Left kidney (tissue), 2 donors: ENCODE results near the gene CCDC142. TPM values are rescaled to one million over a fixed set of nuclear protein-coding genes. Genes with fewer than 3 reads are reported as not detected.
"Not testable (repeated sequence)": the region's sequence is repeated elsewhere in the genome, so short reads cannot be mapped to it uniquely, and the experiment has no call there.

Experiments
- DNase-seq: peaks from one replicate; pipeline ENCODE4 v3.0.0-alpha.2; 2013
- polyA plus RNA-seq: library from polyadenylated mRNA; unstranded; fragments of 120-200 nt; gene quantifications from one replicate; pipeline ENCODE4 v1.2.1, GENCODE V29; 2013; ENCODE audit not compliant: insufficient read length

Gene CCDC142
- polyA plus RNA-seq, 1 donor: 15.8 TPM

DNA sequence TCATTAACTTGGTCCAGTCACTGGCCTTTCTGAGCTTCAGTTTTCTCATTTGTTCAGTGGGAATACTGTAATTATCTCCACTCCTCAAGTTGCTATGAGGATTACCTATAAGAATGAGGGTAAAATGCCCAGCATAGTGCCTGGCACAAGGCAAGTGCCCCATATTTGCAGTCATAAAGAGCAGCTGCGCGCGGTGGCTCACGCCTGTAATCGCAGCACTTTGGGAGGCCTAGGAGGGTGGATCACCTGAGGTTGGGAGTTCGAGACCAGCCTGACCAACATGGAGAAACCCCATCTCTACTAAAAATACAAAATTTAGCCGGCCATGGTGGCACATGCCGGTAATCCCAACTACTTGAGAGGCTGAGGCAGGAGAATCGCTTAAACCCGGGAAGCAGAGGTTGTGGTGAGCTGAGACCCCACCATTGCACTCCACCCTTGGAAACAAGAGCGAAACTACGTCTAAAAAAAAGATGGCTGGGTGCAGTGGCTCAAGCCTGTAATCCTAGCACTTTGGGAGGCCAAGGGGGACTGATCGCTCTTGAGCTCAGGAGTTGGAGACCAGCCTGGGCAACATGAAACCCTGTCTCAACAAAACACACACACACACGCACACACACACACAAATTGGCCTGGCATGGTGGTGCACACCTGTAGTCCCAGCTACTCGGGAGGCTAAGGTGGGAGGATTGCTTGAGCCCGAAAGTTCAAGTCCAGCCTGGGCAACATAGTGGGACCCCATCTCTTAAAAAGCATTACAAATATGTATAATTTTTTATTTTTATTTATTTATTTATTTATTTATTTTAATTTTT lies 40.1 kb downstream of the CCDC142 start:
- DNase-seq: not testable (repeated sequence)

DNA sequence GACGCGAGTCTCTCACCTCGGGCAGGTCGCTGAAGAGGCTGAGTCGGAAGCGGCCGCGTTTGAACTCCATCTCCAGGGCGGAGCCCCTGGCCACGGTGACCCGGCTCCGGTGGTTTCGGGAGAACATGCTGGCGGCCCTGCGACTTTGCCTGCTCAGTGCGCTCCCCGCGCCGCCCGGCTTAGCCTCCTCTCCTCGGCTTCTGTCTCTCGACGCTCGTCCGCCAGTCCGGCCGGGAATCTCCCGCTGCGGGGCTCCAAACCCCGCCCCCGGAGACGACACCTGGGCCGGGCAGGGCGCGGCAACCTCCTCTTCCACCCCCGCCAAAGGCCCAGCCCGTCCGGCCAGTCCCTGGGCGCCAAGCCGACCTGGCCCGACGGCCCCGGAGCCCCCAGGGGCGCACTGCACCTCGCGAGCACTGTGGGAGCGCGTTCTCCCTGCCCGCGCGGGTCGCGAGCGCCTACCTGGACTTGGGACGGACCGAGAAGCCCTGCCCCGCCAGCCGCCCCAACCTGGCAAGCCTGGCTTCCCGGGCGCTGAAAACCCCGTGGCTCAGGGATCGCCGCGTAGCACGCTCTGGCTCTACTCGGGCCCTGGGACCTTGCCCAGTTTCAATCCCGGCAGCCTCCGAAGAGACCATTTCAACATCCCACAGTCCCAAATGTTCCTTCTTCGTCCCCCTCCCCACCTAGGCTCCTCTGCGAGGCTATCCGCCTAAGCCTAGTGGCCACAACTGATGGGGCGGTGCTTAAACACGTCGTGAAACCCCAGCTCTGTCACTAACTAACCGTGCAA lies 40.9 kb downstream of the CCDC142 start, which contains the start of gene RTKN:
RTKN (minus strand) TSS at position 248 of the 793 bp plus-strand sequence; CDS start at position 127, 121 bp downstream.
- DNase-seq: peak; percentile 53

DNA sequence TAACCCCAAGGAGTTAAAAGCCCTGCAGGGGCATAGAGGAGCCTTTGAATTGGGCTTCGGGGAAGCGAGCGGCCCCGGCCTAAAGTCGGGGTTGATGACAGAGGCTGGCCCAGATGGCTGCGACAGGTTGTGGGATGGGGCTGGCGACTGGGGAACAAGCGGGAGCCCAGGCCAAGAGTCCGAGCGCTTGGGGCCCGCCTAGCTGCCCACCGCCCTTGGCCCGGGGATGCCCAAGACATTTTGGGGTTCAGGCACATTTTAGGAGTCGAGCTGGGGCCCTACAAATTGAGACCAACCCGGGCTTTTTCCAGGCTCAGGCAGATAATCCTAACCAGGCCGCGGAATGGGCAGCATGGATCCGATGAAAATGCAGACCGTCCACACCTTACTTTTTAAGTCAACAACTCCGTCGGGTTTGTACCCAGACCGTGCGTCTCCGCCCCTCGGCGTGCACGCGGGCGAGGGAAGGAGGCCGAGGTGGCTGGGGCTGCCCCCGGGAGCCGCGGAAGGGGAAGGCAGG lies 41.6 kb downstream of the CCDC142 start:
- no peak for DNase-seq

DNA sequence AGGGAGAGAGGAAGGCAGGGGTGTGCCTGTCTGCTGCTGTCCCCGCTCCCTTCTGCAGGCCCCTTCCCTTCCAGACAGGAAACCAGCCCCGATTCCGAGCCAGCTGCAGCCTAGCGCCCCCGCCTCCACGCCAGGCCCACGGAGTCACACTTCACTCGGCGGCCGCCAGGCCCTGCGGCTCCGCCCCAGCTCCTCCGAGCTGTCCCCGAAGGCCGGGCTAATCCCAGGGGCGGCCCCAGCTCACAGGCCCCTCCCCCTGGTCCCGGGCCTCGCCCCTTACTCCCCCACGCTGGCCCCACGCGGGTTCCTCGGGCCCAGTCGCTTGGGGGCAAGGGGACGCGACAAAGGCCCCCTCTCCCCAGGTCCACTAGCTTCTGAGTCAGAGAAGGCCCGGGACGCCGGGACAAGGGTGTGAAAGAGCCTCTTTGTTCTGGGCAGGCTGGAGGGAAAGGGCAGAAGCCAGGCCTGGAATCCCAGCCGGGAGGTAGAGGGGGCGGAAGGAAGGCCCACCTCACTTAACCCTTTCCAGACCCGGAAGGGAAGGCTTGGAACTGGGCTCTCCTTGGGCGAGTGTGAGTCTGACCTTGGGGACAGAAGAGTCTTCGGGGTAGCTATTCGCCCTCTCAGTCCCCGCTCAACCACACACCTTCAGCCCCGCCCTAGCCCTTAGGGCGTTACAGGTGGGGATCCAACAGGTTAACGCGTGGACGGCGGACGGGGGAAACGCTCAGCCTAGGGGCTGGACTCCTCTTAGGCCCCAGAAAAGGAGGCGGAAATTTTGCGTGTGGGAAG lies 42.2 kb downstream of the CCDC142 start:
- DNase-seq: peak; percentile 91

DNA sequence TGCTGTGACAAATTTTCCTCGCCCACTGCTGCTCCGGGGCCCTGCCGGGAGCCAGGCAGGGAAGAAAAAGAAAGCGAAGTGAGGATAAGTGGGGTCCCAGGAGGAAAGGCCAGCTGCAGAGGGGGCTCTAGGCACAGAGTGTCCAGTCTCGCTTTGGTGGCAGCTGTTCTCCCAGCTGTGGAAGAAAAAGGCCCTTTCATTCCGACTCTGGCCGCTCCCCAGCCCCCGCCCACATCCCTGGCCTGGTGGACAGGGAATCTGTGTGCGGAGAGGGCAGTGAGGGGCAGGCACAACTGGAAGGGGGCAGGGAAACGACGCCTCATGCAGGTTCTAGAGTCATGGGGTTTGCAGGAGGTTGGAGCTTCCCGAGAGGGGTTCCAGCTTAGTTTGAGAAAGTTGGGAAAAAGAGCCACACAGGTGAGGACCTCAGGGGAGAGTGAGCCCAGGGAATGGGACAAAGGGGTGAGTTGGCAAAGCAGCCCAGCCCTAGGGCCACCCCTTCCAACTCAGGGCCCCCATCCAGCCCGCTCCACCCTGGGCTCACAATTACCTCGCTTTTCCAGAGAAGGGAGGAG lies 42.9 kb downstream of the CCDC142 start:
- DNase-seq: peak; percentile 50

DNA sequence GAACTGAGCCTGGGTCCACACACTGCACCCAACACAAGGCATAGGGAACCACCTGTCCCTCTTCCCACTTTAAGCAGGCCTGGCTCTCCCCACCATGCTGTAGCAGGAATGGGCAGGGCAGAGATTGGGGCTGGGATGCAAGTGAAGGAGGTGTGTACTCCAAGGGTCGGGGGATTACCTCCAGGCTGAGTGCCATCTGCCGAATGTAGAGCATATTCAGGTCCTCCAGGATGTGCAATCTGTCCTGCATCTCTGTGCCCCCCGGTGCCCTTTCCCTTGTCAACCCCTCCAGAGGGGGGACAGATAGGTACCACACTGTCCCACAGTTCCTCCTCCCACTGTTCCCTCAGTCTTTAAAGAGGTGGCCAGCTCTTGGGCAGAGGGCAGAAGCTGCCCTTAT lies 43.4 kb downstream of the CCDC142 start:
- DNase-seq: no peak

DNA sequence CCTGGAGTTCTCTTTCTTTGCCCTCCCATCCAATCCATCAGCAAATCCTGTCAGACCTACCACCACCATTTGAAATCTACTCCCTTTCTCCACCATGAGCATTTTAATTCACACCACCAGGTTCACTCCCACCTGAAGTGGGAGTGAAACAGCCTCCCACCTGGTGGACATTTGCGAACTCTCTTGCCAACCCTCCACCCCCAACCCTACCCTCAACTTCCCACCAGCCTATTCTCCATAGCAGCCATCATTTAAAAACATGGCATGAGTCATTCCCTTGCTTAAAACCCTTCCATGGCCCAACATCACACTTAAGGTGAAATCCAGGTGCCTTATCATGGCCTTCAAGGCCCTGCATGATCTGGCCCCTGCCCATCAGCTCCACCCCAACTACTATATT lies 44.5 kb downstream of the CCDC142 start:
- no peak for DNase-seq

DNA sequence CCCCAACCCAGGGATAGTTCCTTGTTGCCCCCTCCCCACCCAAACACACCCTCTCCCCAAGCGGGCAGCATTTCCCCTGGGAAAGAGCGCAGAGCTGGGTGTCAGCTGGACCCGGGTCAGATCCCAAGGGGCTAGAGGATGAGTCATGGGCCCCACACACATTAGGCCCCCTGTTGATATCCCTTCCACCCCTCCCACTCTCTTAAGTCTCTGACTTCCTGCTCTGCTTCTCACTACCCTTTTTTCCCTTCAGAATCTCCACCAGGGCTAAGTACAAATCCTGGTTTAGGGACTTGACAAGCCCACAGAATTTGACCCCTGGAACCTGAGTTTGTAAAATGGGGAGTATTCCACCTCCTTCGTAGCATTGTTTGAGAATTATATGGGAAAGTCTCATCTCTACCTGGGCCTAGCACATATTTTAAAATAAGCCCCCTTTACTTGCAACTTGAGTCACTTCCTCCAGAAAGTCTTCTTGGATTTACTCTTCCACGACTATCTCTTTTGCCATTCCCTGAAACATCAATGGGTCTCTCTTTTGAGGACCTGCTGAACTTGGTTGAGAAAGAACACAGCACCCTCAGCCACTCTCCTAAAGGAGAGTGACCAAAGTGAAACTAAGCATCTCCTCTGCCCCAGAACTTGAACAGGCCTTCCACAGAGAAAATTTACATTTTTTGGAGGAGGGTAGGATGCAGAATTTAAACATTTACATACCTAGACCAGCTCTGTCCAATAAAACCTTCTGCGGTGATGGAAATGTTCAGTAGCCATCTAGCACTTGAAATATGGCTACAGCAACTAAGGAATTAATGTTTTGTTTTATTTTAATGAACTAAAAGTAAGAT lies 45.7 kb downstream of the CCDC142 start:
- DNase-seq: no peak

DNA sequence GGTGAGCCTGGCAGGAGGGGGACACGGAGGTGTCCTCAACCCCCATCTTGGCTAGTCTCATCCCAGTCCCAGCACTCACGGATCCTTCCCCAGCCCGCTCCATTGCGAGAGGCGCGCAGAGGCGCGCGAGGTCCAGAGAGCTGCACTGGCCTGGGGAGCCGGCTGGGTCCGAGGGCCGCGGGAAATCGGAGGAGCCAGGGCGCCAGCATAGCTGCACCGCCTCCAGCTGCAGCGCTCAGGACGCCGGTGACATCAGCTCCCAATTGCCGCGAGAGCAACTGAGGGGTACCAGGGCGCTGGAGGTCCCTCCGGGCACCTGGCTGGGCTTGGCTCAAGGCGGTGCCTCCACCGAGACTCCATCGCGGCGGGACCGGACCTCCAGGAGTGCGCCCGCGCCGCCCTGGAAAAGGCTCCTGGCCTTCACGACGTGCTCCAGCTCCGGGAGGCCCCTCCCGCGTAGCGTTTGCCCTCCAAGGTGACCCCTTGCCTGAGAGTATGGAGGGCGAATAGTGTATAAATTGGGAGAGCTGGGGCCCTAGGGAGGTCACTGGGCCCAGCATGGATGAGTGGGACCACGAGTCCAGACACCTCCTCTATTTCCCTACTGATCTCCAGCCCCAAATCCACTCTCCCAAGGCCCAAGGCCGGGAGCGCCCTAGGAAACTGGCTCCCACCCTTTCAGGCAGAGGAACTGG lies 46.5 kb downstream of the CCDC142 start:
- no peak for DNase-seq

DNA sequence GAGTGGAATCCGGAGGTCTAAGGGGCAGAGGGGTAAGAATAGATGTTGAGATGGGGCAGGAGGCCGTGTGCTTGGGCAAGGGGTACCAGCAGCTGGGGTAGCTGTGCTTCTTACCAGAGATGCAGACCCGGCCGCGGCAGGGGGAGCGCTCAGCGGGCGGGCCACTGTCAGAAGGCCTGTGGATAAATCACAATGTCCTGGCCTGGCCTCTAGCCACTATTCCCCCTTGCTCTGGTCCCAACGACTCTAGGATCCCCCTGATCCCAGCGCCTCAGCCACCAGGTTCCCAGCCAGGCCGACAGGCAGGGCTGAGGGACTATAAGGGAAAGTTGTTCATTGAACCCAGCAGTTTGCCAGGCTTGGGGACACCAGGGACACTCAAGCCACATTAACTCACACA lies 52.3 kb downstream of the CCDC142 start:
- no peak for DNase-seq

DNA sequence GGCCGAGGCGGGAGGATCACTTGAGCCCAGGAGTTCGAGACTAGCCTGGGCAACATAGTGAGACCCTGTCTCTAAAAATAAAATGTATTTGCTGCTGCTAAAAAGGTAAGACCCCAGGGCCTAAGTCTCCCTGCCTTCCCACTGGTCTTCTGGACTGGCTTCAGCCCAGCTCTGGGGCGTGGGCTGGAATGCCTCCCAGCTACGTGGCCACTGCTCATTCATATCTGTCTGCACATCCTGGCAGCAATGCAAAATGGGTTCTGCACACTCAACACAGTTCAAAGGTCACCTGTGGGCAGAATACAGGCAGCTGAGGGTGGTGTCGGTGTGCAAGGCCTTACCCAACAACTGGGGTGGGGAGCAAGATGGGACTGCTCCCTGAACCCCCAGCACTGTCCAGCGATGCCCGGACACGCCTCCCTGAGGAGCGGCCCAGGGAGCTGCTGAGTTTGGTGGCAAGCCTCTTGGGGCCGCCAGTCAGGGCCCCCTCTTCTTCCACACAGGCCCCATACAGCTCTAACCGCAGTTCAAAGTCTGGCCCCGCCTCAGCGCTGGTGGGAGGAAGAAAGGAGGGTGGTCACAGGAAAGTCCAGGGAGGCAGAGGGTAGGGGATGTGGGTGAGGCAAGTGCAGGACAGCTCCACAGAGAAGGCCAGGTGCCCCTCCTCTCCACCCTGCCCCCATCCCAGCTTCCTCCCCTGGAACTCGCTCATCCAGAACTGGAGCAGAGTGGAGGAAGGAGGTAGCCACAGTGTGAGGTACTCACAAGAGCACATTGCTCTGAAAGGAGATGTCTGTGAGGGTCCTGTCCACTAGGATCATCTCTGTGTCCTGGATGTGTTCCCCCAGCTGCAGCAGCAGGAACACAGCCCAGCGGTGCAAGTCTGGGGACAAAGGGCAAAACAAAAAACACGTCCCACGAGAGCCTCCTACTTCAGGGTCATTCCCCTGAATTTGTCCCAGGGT lies 53.0 kb downstream of the CCDC142 start:
- DNase-seq: no peak

DNA sequence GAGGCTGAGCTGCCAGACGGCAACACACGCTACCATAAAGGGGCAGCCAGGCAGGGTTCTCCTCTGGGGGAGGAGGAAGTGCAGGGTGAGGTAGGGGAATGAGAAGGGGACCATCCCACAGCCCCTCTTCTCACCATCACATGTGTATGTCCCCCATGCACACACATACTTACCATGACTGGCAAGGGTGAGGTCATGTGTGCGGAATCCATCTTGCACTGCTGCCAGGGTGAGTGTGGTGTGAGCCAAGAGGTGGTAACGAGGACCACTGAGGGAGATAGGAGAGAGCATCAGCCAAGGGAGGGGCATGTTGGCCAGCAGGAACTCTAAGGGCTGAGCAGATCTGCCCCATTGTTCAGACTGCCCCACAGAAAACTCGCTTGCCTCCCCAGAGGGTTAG lies 54.1 kb downstream of the CCDC142 start:
- DNase-seq: no peak

DNA sequence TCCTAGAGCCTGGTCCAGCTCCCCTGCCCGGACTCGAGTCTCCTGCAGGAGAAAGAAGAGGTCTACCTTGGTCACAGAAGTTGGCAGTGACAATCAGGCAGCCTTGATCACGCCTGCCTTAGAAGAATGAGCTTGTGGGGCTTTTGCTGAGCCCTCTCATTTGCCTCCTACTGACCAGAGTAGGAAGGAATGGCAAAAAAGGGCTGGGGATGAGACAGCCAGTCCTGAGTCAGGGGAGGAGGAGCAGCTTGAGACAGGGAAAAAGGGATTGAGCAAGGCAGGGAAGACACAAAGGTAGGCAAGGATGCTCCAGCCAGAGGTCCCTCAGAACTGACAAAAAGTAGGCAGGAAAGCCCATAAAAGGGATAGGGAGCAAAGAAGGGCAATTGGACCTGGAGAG lies 55.2 kb downstream of the CCDC142 start:
- no peak for DNase-seq

DNA sequence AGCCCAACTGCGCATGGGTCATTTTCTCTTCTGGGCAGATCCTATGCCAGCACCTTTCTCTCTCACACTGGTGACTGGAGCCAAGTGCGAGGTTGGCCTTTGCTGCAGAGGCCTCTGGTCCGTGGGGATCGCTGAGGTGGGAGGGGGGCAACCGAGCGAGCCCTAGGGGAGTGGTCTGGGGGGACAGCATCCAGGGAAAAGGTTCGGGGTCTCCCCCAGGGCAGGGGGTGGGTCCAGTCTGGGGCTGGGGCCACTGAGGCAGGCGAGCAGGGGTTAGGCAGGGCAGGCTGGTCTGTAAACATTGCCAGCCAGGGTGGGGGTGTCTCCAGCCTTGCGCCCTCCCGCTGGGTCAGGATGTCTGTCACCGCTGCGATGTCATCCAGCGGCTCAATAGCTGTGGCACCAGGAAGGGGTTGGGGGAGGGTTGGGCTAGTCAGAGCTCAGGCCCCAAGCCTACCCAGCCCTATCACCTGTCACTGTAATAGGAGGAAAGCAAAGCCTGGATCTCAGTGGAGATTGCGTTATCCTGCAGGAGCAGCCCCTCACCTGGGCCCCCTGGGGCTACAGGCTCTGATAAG lies 56.5 kb downstream of the CCDC142 start:
- DNase-seq: no peak

DNA sequence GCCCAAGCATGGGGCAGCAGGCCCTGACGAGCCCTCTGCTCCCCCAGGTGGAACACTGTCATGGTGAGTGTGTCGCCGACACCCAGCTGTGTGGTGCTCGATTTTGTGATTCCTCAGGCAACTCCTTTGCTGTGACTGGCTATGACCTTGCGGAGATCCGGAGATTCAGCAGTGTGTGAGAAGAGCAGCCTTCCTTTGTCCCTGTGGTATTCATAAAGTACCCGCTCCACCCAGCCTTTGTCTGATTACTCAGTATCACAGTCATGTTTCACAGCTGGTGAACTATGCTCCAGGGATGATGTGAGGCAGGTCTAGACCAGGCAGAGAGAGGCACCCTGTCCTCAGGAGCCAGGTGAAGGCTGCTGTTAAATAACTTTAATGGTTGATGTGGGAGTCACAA lies 57.3 kb downstream of the CCDC142 start:
- DNase-seq: no peak

DNA sequence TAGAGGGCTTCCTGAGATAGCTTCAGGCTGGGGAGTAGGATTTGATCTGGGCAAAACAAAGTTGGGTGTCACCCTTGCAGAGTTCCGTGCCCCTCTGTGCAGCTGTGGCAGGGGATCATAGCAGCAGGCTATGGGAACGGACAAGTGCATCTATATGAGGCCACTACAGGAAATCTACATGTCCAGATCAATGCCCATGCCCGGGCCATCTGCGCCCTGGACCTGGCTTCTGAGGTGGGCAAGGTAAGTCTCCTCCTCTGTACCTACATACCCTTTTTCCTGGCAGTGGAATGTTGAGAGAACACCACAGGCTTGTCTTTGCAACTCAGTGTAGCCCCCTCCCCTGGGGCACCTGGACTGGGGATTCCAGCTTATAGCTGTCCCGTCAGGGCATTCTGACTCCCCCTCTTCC lies 57.8 kb downstream of the CCDC142 start:
- DNase-seq: no peak

DNA sequence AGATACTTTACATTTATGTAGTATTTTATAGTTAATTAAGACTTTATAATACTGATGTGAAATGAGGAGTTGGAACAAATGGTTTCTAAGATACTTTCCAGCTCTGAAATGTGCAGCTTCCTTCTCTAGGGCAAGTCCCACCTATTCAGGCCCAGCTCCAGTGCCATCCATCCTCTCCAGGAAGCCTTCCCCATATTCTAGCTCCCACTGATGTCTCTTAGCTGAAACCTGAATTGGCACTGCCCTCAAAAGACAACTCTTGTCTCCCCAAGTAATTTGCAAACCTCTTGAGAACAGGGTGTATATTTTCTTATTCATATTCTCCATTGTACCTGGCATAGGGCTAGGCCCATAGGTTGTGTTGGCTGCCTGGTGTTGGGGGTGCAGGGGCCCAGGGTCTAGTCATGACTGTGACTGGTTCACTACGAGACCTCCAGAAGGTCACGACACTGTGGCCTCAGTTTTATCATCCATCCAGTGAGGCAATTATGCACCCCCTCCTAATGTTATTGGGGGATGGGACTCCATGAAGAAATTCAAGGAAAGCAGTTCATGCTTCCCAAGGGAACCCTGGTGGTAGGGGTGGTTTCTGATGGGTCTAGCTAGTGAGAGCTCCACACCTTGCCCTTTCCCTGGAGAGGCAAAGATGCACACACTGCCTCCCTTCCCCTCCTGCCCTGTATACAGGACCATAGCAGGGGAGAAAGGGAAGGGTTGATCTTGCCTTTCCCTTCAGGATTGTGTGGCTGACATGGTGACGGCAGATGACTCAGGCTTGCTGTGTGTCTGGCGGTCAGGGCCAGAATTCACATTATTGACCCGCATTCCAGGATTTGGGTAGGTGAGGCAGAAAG lies 58.4 kb downstream of the CCDC142 start:
- no peak for DNase-seq
